NCI-H146 (cell line): ENCODE data around the gene PHB1.
"Not testable (repeated sequence)": the region's sequence is repeated elsewhere in the genome, so short reads cannot be mapped to it uniquely, and the experiment has no call there.

Experiments
- DNase-seq: peaks from one replicate; lab custom pipeline; 2025; lab: John Stamatoyannopoulos, UW

Gene PHB1

GRCh38 chr17:49378311-49378710 lies 36.4 kb downstream of the PHB1 start:
- DNase-seq, result no peak

GRCh38 chr17:49375544-49375943 lies 39.1 kb downstream of the PHB1 start:
- DNase-seq, result no peak

GRCh38 chr17:49373115-49373514 lies 41.6 kb downstream of the PHB1 start:
- DNase-seq, result no peak

- no peak for DNase-seq
These were observed 42.3 kb downstream of the PHB1 start for GRCh38 chr17:49372425-49372824.

GRCh38 chr17:49370971-49371834 lies 43.5 kb downstream of the PHB1 start:
- peak; percentile 59 for DNase-seq

GRCh38 chr17:49369760-49370159 lies 44.9 kb downstream of the PHB1 start:
- no peak for DNase-seq

- DNase-seq, result no peak
These were observed 45.6 kb downstream of the PHB1 start for GRCh38 chr17:49369089-49369488.

GRCh38 chr17:49365667-49366066 lies 49.0 kb downstream of the PHB1 start:
- no peak for DNase-seq

- not testable (repeated sequence) for DNase-seq
These were observed 49.6 kb downstream of the PHB1 start for GRCh38 chr17:49365126-49365525.

- DNase-seq, result no peak
These were observed 50.6 kb downstream of the PHB1 start for GRCh38 chr17:49364119-49364518.

GRCh38 chr17:49363251-49363650 lies 51.4 kb downstream of the PHB1 start:
- DNase-seq, result no peak

- no peak for DNase-seq
These were observed 52.0 kb downstream of the PHB1 start for GRCh38 chr17:49362723-49363117.

GRCh38 chr17:49361902-49362722 lies 52.6 kb downstream of the PHB1 start, which contains the start of gene ZNF652:
Gene ZNF652, minus strand, starts transcription at chr17:49362250. Its CDS starts 44,525 bp downstream, at chr17:49317725.
- peak; percentile 97 for DNase-seq

- peak; percentile 76 for DNase-seq
These were observed 53.4 kb downstream of the PHB1 start for GRCh38 chr17:49361129-49361901.

GRCh38 chr17:49360796-49361128 lies 53.9 kb downstream of the PHB1 start:
- no peak for DNase-seq

- peak; percentile 12 for DNase-seq
These were observed 54.5 kb downstream of the PHB1 start for GRCh38 chr17:49359990-49360795.

- no peak for DNase-seq
These were observed 55.9 kb downstream of the PHB1 start for GRCh38 chr17:49358641-49359247.

- DNase-seq, result no peak
These were observed 57.2 kb downstream of the PHB1 start for GRCh38 chr17:49357516-49357915.

- DNase-seq, result no peak
These were observed 58.4 kb downstream of the PHB1 start for GRCh38 chr17:49356320-49356719.
